PC-3 (cell line): ENCODE measurements around the gene PRSS16. TPM values are rescaled to one million over a fixed set of nuclear protein-coding genes. Genes with fewer than 3 reads are reported as not detected.

Source experiments
- ATAC-seq: fragments of 200-7000 bp; cut with Tn5 transposase; 2 replicates; pipeline ENCODE4 v1.9.1; 2020; ENCODE audit warnings: mild to moderate bottlenecking, moderate library complexity
- BruUV-seq: library from RNA; stranded (reverse); fragments of 400-500 nt; replicated peaks from 2 replicates; lab custom pipeline; 2021; lab: Mats Ljungman, UMichigan
- CTCF ChIA-PET: fragments of 300-600 bp; sonication (Branson Sonifier 250); formaldehyde crosslinking; loops from one replicate; lab custom pipeline; 2022; ENCODE audit warnings: antibody characterized with exemption; lab: Charles Lee
- POLR2A ChIA-PET: fragments of 300-600 bp; sonication (Branson Sonifier 250); formaldehyde crosslinking; loops from one replicate; lab custom pipeline; 2022; ENCODE audit warnings: antibody characterized with exemption; ENCODE audit not compliant: unreplicated experiment; lab: Charles Lee
- DNase-seq: peaks from one replicate; pipeline ENCODE4 v3.0.0-alpha.2; 2015
- H2AFZ ChIP-seq: fragments of 300-600 bp; sonication (generic); 2 replicates; pipeline ENCODE4 v1.6.0; 2016; ENCODE audit warnings: antibody characterized with exemption, low read length
- H3F3A ChIP-seq: fragments of 300-600 bp; sonication (generic); one replicate; pipeline ENCODE4 v1.6.0; 2017; ENCODE audit warnings: antibody characterized with exemption, low read length, control low read depth, mild to moderate bottlenecking; ENCODE audit not compliant: unreplicated experiment
- H3K27ac ChIP-seq: fragments of 300-600 bp; sonication (generic); 2 replicates; pipeline ENCODE4 v1.5.1; 2016; ENCODE audit warnings: mild to moderate bottlenecking, low read length
- H3K27me3 ChIP-seq: fragments of 300-600 bp; sonication (generic); 2 replicates; pipeline ENCODE4 v1.6.1; 2016; ENCODE audit warnings: low read length, mixed read lengths
- H3K36me3 ChIP-seq: fragments of 300-600 bp; sonication (generic); 2 replicates; pipeline ENCODE4 v1.6.1; 2016; ENCODE audit warnings: low read depth, mixed run types, low read length, mixed read lengths
- H3K4me1 ChIP-seq: fragments of 300-600 bp; sonication (generic); 2 replicates; pipeline ENCODE4 v1.5.1; 2016; ENCODE audit warnings: low read length; ENCODE audit not compliant: insufficient read depth
- H3K4me2 ChIP-seq: fragments of 300-600 bp; sonication (generic); 2 replicates; pipeline ENCODE4 v1.6.0; 2016; ENCODE audit warnings: low read length
- H3K4me3 ChIP-seq: fragments of 300-600 bp; sonication (generic); 2 replicates; pipeline ENCODE4 v1.5.1; 2016; ENCODE audit warnings: mild to moderate bottlenecking, low read length, mixed read lengths
- H3K79me2 ChIP-seq: fragments of 300-600 bp; sonication (generic); 2 replicates; pipeline ENCODE4 v1.6.1; 2017; ENCODE audit warnings: low read length, mixed read lengths
- H3K9ac ChIP-seq: fragments of 300-600 bp; sonication (generic); 2 replicates; pipeline ENCODE4 v1.6.0; 2016; ENCODE audit warnings: mild to moderate bottlenecking, low read length
- H3K9me2 ChIP-seq: fragments of 300-600 bp; sonication (generic); replicated peaks from 2 replicates; pipeline ENCODE4 v1.6.1; 2016; ENCODE audit warnings: mixed run types, low read length, mixed read lengths
- H3K9me3 ChIP-seq: fragments of 300-600 bp; sonication (generic); 2 replicates; pipeline ENCODE4 v1.6.1; 2016; ENCODE audit warnings: low read length, mixed read lengths
- H4K20me1 ChIP-seq: fragments of 300-600 bp; sonication (generic); 2 replicates; pipeline ENCODE4 v1.6.1; 2016; ENCODE audit warnings: low read length, mixed read lengths
- EZH2 ChIP-seq: fragments of 300-600 bp; sonication (generic); IDR thresholded peaks from one replicate; pipeline ENCODE4 v1.6.1; 2017; ENCODE audit warnings: antibody characterized with exemption, mild to moderate bottlenecking, low read length; ENCODE audit not compliant: unreplicated experiment
- EZH2phosphoT487 ChIP-seq: fragments of 300-600 bp; sonication (generic); IDR thresholded peaks from 2 replicates; pipeline ENCODE4 v1.6.1; 2018; ENCODE audit warnings: mild to moderate bottlenecking, antibody characterized with exemption, low read length, borderline replicate concordance
- intact Hi-C: fragments of 100-400 bp; cut with micrococcal nuclease; formaldehyde crosslinking; loops from 2 replicates; pipeline ENCODE4 v1.9.0; 2023
- total RNA-seq: library from RNA; depleted of rRNA; stranded (reverse); fragments of >200 nt; gene quantifications from 2 replicates; pipeline ENCODE4 v1.2.3, GENCODE V29; 2014
- TF ChIP-seq, protein P1 (sequence below): fragments of 300-600 bp; sonication (generic); conservative IDR thresholded peaks from 2 replicates; pipeline ENCODE4 v1.5.1; 2017; ENCODE audit warnings: antibody characterized with exemption, low read depth, mild to moderate bottlenecking, low read length

Gene PRSS16
- total RNA-seq, 1 experiment from 2014 or later: 7.3 TPM

DNA sequence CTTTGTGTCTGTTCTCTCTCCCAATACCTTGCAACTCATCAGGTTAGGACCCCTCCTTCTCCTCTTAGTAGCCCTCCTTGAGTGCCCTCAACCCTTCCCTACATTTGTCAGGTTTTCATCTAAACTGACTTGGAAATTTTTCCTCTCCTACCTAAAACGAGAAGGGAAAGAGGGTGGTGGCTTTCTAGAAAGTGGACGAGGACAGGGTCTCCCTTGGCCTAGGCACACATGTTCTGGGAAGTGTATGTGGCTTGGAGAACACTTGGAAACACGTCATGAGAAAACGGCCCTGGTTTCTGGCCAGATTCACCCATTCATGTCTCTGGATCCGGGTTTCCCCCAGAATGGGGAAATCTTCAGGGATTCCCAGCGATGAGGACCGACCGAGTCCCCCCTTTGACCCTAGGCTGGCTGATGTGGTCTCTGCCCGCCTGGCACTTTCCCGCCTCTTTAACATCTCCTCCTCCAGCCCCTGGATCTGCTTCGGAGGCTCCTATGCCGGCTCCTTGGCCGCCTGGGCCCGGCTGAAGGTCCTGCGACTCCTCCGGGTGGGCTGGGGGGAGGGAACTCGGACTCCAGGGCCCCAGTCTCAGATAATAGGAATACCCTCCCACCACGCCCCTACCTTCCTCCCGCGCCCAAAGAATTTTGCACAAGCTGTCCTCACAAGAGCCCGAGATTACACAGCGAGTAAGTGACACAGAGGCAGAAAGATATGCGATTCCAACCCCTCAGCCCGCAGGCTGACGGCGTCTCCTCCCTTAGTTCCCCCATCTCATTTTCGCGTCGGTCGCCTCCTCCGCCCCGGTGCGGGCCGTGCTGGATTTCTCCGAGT lies 3.0 kb downstream of the PRSS16 start:
- TF ChIP-seq EZH2phosphoT487: no peak
- no peak for TF ChIP-seq EZH2
- TF ChIP-seq, protein P1, sequence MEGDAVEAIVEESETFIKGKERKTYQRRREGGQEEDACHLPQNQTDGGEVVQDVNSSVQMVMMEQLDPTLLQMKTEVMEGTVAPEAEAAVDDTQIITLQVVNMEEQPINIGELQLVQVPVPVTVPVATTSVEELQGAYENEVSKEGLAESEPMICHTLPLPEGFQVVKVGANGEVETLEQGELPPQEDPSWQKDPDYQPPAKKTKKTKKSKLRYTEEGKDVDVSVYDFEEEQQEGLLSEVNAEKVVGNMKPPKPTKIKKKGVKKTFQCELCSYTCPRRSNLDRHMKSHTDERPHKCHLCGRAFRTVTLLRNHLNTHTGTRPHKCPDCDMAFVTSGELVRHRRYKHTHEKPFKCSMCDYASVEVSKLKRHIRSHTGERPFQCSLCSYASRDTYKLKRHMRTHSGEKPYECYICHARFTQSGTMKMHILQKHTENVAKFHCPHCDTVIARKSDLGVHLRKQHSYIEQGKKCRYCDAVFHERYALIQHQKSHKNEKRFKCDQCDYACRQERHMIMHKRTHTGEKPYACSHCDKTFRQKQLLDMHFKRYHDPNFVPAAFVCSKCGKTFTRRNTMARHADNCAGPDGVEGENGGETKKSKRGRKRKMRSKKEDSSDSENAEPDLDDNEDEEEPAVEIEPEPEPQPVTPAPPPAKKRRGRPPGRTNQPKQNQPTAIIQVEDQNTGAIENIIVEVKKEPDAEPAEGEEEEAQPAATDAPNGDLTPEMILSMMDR: no peak
- no peaks in the 10 kb centered on the region for H4K20me1 ChIP-seq
- no peaks in the 10 kb centered on the region for H3K79me2 ChIP-seq
- DNase-seq (no peak), ATAC-seq (no peak)
- peak overlapping the region; percentile 98 for H3K4me3 ChIP-seq
- peak overlapping the region; percentile 72 for H3K9ac ChIP-seq
- ChIA-PET POLR2A (interaction anchor here (0.5 to 1.0 kb wide), 2 partner anchors 118 to 559 kb away, joined by 4 to 5 read pairs; a partner anchor contains a TSS), CTCF (interaction anchor here (1.1 kb wide), 1 partner anchor 73 kb away, joined by 10 read pairs; no protein-coding TSS in a partner anchor)
- intact Hi-C loops: loop anchor here (1.0 kb wide), 1 partner anchor 14 kb away; no protein-coding TSS in a partner anchor
- no peak overlapping the region for H3K27ac ChIP-seq
- no peaks in the 10 kb centered on the region for H3K36me3 ChIP-seq
- BruUV-seq: TSS peak; percentile 82
- H3K9me2 ChIP-seq: no peaks in the 10 kb centered on the region
- peak overlapping the region; percentile 86 for H3K4me2 ChIP-seq
- H3F3A ChIP-seq: no peaks in the 10 kb centered on the region
- no peaks in the 10 kb centered on the region for H3K27me3 ChIP-seq
- peaks cover 9% of the 10 kb centered on the region; the same call in 1 of the 2 replicates for H3K4me1 ChIP-seq
- peak overlapping the region; percentile 98 for H2AFZ ChIP-seq
- no peaks in the 10 kb centered on the region for H3K9me3 ChIP-seq

GRCh38 chr6:27251112-27251605 lies 3.7 kb downstream of the PRSS16 start:
- POLR2A ChIA-PET: interaction anchor here (0.5 to 1.8 kb wide), 11 partner anchors 8 to 1487 kb away, joined by 3 to 9 read pairs (median 3); a partner anchor contains a TSS
- TF ChIP-seq, protein P1: no peak
- no peak for TF ChIP-seq EZH2
- TF ChIP-seq EZH2phosphoT487: no peak

More at GRCh38 chr6:27251112-27251605, 3.7 kb downstream of the PRSS16 start:
- no peaks in the 10 kb centered on the region for H4K20me1 ChIP-seq
- H3K4me3 ChIP-seq: peak overlapping the region; percentile 98
- ATAC-seq: peak; percentile 90
- intact Hi-C loops: loop anchor here (1.0 kb wide), 1 partner anchor 15 kb away; no protein-coding TSS in a partner anchor
- no peaks in the 10 kb centered on the region for H3K36me3 ChIP-seq
- CTCF ChIA-PET: interaction anchor here (0.6 to 1.4 kb wide), 3 partner anchors 64 to 501 kb away, joined by 3 to 10 read pairs (median 5); no protein-coding TSS in a partner anchor
- peak overlapping the region; percentile 98 for H2AFZ ChIP-seq
- H3K4me1 ChIP-seq: peaks cover 9% of the 10 kb centered on the region; the same call in 1 of the 2 replicates
- H3F3A ChIP-seq: no peaks in the 10 kb centered on the region
- peak overlapping the region; percentile 86 for H3K4me2 ChIP-seq
- H3K9me3 ChIP-seq: no peaks in the 10 kb centered on the region
- peak overlapping the region; percentile 72 for H3K9ac ChIP-seq
- H3K27ac ChIP-seq: no peak overlapping the region
- BruUV-seq: no TSS peak
- no peaks in the 10 kb centered on the region for H3K27me3 ChIP-seq
- peak; percentile 89 for DNase-seq
- no peaks in the 10 kb centered on the region for H3K79me2 ChIP-seq
- H3K9me2 ChIP-seq: no peaks in the 10 kb centered on the region
